K562 (cell line): ENCODE data around the gene MEF2C. TPM values are rescaled to one million over a fixed set of nuclear protein-coding genes. Genes with fewer than 3 reads are reported as not detected.

Experiments
- ATAC-seq: fragments of 200-7000 bp; cut with Tn5 transposase; 3 replicates; pipeline ENCODE4 v1.9.1; 2020; ENCODE audit warnings: moderate library complexity
- BruUV-seq: library from RNA; stranded (reverse); fragments of 400-500 nt; replicated peaks from 2 replicates; lab custom pipeline; 2021; lab: Mats Ljungman, UMichigan
- CTCF ChIA-PET: fragments of 300-600 bp; formaldehyde crosslinking; extraction: SDS; loops from one replicate; lab custom pipeline; 2021; ENCODE audit warnings: low intra/inter-chr PET ratio; lab: Yijun Ruan, JAX
- POLR2A ChIA-PET: fragments of 300-600, 350-650 bp; sonication (Branson Sonifier 250); formaldehyde crosslinking; extraction: SDS; loops from one replicate; lab custom pipeline; 2021; ENCODE audit warnings: antibody characterized with exemption, inconsistent platforms; lab: Yijun Ruan, JAX
- DNase-seq, 4 experiments: peaks; one replicate each; pipeline versions ENCODE4 v3.0.0 to v3.0.0-alpha.2; 2011 to 2018; ENCODE audit warnings: low spot score in 3 of 4, mixed read lengths in 3 of 4; ENCODE audit errors: extremely low read depth in 1 of 4
- FAIRE-seq: peaks from 2 replicates; lab custom pipeline; 2011; peaks lifted over from hg19 to GRCh38; lab: Jason Lieb, UNC
- H2AFZ ChIP-seq: 2 replicates; pipeline ENCODE4 v1.6.0; 2011; ENCODE audit warnings: low read depth, low read length, control low read depth, inconsistent platforms
- H3K27ac ChIP-seq: fragments of 200-600 bp; 3 replicates; pipeline ENCODE4 v1.8.0; 2011; ENCODE audit warnings: low read depth, mild to moderate bottlenecking, control low read depth, inconsistent platforms, low read length, moderate library complexity, mixed read lengths; ENCODE audit errors: extremely low read depth
- H3K27me3 ChIP-seq, 2 experiments: fragments of 300-600 bp in 1 of 2; 2 replicates in 1 of 2; 3 replicates in 1 of 2; pipeline versions ENCODE4 v1.6.0 to v1.8.0; 2011; ENCODE audit warnings: inconsistent platforms in 2 of 2, low read length in 2 of 2, mild to moderate bottlenecking in 1 of 2, mixed read lengths in 1 of 2, moderate library complexity in 1 of 2; ENCODE audit not compliant: control insufficient read depth in 2 of 2, insufficient read depth in 2 of 2
- H3K36me3 ChIP-seq: fragments of 300-600 bp; 3 replicates; pipeline ENCODE4 v1.8.0; 2011; ENCODE audit warnings: mild to moderate bottlenecking, low read length, inconsistent platforms; ENCODE audit not compliant: control insufficient read depth, insufficient read depth
- H3K4me1 ChIP-seq, 2 experiments: fragments of 200-600 bp in 1 of 2; replicated peaks in 1 of 2; 2 replicates in 1 of 2; 3 replicates in 1 of 2; pipeline versions ENCODE4 v1.5.1 to v1.8.0; 2011; ENCODE audit warnings: inconsistent platforms in 2 of 2, low read length in 2 of 2, mild to moderate bottlenecking in 1 of 2, mixed read lengths in 1 of 2, moderate library complexity in 1 of 2; ENCODE audit not compliant: control insufficient read depth in 2 of 2, insufficient read depth in 2 of 2
- H3K4me2 ChIP-seq: 2 replicates; pipeline ENCODE4 v1.6.1; 2011; ENCODE audit warnings: low read length, control low read depth, inconsistent platforms, mixed read lengths; ENCODE audit not compliant: insufficient read depth
- H3K4me3 ChIP-seq: fragments of 200-600 bp; sonication (generic), shearing (Covaris generic); 2 replicates; pipeline ENCODE4 v1.5.1; 2016; ENCODE audit warnings: control low read depth, inconsistent platforms
- H3K79me2 ChIP-seq: fragments of 200-600 bp; 3 replicates; pipeline ENCODE4 v1.8.0; 2011; ENCODE audit warnings: low read length, inconsistent platforms; ENCODE audit not compliant: control insufficient read depth, insufficient read depth
- H3K9ac ChIP-seq, 2 experiments: 2 replicates each; pipeline versions ENCODE4 v1.6.0 to v1.6.1; 2011; ENCODE audit warnings: low read depth in 2 of 2, low read length in 2 of 2, control low read depth in 1 of 2, inconsistent platforms in 1 of 2, mild to moderate bottlenecking in 1 of 2, mixed read lengths in 1 of 2; ENCODE audit not compliant: insufficient read depth in 1 of 2
- H3K9me1 ChIP-seq: one replicate; pipeline ENCODE4 v1.6.0; 2011; ENCODE audit warnings: inconsistent platforms, mild to moderate bottlenecking, low read length, moderate library complexity; ENCODE audit not compliant: control insufficient read depth, insufficient read depth
- H3K9me3 ChIP-seq: replicated peaks from 2 replicates; pipeline ENCODE4 v1.5.1; 2011; ENCODE audit warnings: low read depth, low read length, inconsistent platforms; ENCODE audit not compliant: control insufficient read depth, insufficient read depth
- H4K20me1 ChIP-seq: replicated peaks from 2 replicates; pipeline ENCODE4 v1.6.1; 2011; ENCODE audit warnings: low read length, inconsistent platforms, mixed read lengths; ENCODE audit not compliant: control insufficient read depth, insufficient read depth
- CBX2 ChIP-seq: fragments of 200-600 bp; sonication (generic); IDR thresholded peaks from one replicate; pipeline ENCODE4 v1.6.1; 2012; ENCODE audit warnings: mild to moderate bottlenecking, low read length, inconsistent platforms; ENCODE audit not compliant: insufficient read depth, poor library complexity, severe bottlenecking
- EP400 ChIP-seq: fragments of 450-650 bp; IDR thresholded peaks from 2 replicates; pipeline ENCODE4 v1.6.1; 2017; ENCODE audit warnings: antibody characterized with exemption, mild to moderate bottlenecking, moderate library complexity
- ESRRA ChIP-seq: fragments of 450-650 bp; IDR thresholded peaks from 2 replicates; pipeline ENCODE4 v1.6.1; 2014; ENCODE audit warnings: low read depth, mild to moderate bottlenecking, moderate library complexity, borderline replicate concordance
- FOXJ2 ChIP-seq: fragments of 200-800 bp; sonication (Bioruptor generic); IDR thresholded peaks from 2 replicates; pipeline ENCODE4 v1.6.1; 2016; ENCODE audit warnings: missing genetic modification characterization, missing compliant biosample characterization
- FUS ChIP-seq: fragments of 200-400 bp; formaldehyde crosslinking; optimal IDR thresholded peaks from 2 replicates; pipeline ENCODE3; 2017; ENCODE audit warnings: low read depth, low read length
- NRF1 ChIP-seq, 2 experiments: fragments of 450-650 bp; IDR thresholded peaks in 1 of 2; conservative IDR thresholded peaks in 1 of 2; 2 replicates each; pipeline ENCODE4 v1.6.1; 2014; ENCODE audit warnings: mild to moderate bottlenecking in 2 of 2
- TAF1 ChIP-seq: IDR thresholded peaks from 2 replicates; pipeline ENCODE4 v1.6.1; 2011; ENCODE audit warnings: mild to moderate bottlenecking, low read length, moderate library complexity; ENCODE audit not compliant: insufficient read depth, control insufficient read depth, severe bottlenecking; ENCODE audit errors: extremely low read depth
- WGBS: fragments of 100-300 bp; shearing (Covaris generic); methylation state at CpG from one replicate; pipeline ENCODE4 v1.1.6; 2016; ENCODE audit warnings: low coverage, mixed read lengths; ENCODE audit not compliant: insufficient coverage; ENCODE audit errors: missing lambda C conversion rate; 5-methylcytosine and 5-hydroxymethylcytosine counted together
- in situ Hi-C: fragments of 300-500 bp; cut with MboI; formaldehyde crosslinking; loops from 4 replicates; pipeline ENCODE4 v1.15.0; 2018; ENCODE audit warnings: inconsistent platforms, mixed read lengths
- intact Hi-C: fragments of 100-400 bp; cut with micrococcal nuclease; formaldehyde crosslinking; loops from 2 replicates; pipeline ENCODE4 v1.14.2; 2022
- polyA plus RNA-seq, 8 experiments: library from polyadenylated mRNA; depleted of rRNA in 4 of 8; stranded (reverse) in 5 of 8; unstranded in 3 of 8; fragments of >200 nt; fragmentation: Nextera tagmentation in 2 of 8; fragmentation: Illumina TruSeq in 1 of 8; extraction: Ambion mirVana in 2 of 8; extraction: Trizol in 1 of 8; gene quantifications; 2 replicates each; pipeline versions ENCODE4 v1.2.1 to v1.2.3, GENCODE V29; 2011 to 2014; ENCODE audit warnings: inconsistent platforms in 1 of 8, missing spikeins in 1 of 8
- total RNA-seq, 7 experiments: library from RNA; depleted of rRNA in 6 of 7; stranded (reverse); fragments of >200 nt in 6 of 7; fragmentation: Illumina TruSeq in 2 of 7; extraction: Trizol in 2 of 7; gene quantifications; 2 replicates each; pipeline versions ENCODE4 v1.2.1 to v1.2.3, GENCODE V29; 2011 to 2021; ENCODE audit warnings: low replicate concordance in 1 of 7
- TF ChIP-seq, protein P1 (sequence below): fragments of 250-450 bp; sonication (Bioruptor Pico); IDR thresholded peaks from 2 replicates; pipeline ENCODE4 v1.4.0; 2020; ENCODE audit warnings: mild to moderate bottlenecking, moderate library complexity, borderline replicate concordance
- TF ChIP-seq, protein P2 (sequence below): sonication (generic); formaldehyde crosslinking; IDR thresholded peaks from 2 replicates; pipeline ENCODE4 v1.8.0; 2022; ENCODE audit warnings: mild to moderate bottlenecking, low read depth, missing genetic modification reagents
- TF ChIP-seq, protein P3 (sequence below): fragments of 250-450 bp; sonication (Bioruptor Pico); IDR thresholded peaks from 2 replicates; pipeline ENCODE4 v1.5.0; 2021; ENCODE audit warnings: mild to moderate bottlenecking, moderate library complexity

MEF2C gene
- total and polyA plus RNA-seq, 9 of the 15 experiments (the other 6 are each of a cell fraction or from before 2014, with no cell fraction given) = 25.1 to 67.8 (median 58.3) TPM

DNA sequence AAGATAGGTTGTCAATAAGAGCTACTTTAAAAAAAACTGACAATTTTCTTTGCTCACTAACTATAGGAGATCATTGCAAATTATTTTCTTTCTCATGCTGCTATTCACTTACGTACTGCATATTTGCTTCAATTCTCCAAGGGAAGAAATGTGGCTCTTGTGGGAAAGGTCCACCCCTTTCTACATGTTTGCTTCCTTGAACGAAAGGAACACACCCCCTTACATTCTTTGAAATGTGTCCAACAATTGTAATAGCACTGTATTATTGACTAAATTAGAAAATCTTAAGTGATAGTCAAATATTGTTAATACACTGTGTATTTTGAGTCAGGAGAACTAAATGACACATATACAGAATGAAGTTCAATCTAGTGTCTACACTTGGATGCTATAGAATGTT, 5.2 kb downstream of the MEF2C start:
- H3K9me1 ChIP-seq = no peaks in the 10 kb centered on the region
- no peak overlapping the region for H2AFZ ChIP-seq
- peaks cover 10% of the 10 kb centered on the region; the same call in 2 of the 3 replicates for H3K36me3 ChIP-seq
- TF ChIP-seq, protein P1, sequence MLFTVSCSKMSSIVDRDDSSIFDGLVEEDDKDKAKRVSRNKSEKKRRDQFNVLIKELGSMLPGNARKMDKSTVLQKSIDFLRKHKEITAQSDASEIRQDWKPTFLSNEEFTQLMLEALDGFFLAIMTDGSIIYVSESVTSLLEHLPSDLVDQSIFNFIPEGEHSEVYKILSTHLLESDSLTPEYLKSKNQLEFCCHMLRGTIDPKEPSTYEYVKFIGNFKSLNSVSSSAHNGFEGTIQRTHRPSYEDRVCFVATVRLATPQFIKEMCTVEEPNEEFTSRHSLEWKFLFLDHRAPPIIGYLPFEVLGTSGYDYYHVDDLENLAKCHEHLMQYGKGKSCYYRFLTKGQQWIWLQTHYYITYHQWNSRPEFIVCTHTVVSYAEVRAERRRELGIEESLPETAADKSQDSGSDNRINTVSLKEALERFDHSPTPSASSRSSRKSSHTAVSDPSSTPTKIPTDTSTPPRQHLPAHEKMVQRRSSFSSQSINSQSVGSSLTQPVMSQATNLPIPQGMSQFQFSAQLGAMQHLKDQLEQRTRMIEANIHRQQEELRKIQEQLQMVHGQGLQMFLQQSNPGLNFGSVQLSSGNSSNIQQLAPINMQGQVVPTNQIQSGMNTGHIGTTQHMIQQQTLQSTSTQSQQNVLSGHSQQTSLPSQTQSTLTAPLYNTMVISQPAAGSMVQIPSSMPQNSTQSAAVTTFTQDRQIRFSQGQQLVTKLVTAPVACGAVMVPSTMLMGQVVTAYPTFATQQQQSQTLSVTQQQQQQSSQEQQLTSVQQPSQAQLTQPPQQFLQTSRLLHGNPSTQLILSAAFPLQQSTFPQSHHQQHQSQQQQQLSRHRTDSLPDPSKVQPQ (CRISPR knock-in tag) = no peak
- TF ChIP-seq, protein P2, sequence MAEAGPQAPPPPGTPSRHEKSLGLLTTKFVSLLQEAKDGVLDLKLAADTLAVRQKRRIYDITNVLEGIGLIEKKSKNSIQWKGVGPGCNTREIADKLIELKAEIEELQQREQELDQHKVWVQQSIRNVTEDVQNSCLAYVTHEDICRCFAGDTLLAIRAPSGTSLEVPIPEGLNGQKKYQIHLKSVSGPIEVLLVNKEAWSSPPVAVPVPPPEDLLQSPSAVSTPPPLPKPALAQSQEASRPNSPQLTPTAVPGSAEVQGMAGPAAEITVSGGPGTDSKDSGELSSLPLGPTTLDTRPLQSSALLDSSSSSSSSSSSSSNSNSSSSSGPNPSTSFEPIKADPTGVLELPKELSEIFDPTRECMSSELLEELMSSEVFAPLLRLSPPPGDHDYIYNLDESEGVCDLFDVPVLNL (CRISPR knock-in tag) = no peak
- TF ChIP-seq NRF1 (conservative IDR thresholded peaks at IDR 0.05 in 1 of 2, IDR thresholded peaks at IDR 0.05 in 1 of 2) (no peak), EP400 (no peak), ESRRA (no peak), CBX2 (no peak), TAF1 (no peak), FUS (no peak), FOXJ2 (no peak)
- TF ChIP-seq, protein P3, sequence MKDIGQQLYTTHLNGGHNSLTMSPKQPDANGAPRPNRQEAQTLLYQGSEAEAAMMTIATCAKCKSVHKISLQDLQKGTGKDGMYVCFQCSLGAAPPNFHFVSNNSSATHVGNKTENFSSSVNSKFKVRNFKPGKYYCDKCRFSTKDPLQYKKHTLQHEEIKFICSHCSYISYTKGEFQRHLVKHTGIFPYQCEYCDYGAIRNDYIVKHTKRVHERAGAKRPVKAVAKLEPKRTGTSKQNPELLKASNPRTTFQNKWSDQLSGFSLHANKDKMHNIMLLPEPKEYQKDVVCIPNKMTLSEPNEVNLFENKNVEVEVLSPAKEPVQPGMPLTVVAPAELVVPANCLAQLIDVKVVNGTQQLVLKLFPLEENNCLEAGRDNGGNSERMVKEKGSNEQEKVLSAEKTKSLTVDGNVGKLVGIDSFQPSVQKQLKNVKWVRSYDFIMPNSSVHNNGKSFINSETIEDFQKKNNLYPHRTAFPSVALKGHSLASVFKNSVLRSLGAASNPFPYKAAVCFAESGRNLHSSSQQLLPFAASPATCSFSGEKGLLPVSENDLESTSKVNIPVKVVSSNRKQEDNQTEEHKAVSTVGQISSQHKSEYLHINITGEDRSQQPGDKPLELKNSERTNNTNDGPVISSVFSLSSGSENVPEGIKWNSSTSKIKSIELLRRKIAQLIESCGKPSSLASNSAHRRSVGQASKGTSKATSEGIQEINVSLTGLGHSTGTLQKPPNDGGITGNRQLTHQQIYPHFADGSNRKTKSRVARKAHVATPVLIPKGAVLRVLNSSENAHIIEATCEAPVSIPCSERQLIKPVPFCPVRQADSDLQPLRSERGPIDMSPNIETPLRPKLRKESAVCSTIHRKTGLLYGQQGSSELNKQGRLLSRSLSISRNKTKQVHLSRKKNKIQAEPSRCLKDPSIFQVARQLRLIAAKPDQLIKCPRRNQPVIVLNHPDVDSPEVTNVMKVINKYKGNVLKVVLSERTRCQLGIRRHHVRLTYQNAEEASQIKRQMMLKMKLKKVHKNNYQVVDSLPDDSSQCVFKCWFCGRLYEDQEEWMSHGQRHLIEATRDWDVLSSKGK (CRISPR knock-in tag) = no peak
- CTCF ChIA-PET = no interaction called here
- intact Hi-C loops = no loop called here
- H3K9ac ChIP-seq = no peak overlapping the region
- no peak for ATAC-seq
- no peak overlapping the region for H3K4me2 ChIP-seq
- H3K27me3 ChIP-seq = no peaks in the 10 kb centered on the region
- FAIRE-seq = no peak
- H3K79me2 ChIP-seq = peaks cover 100% of the 10 kb centered on the region
- H3K4me1 ChIP-seq = peaks cover 0 to 2% of the 10 kb centered on the region in 2 experiments; a peak in 1 of 5 replicates
- no peaks in the 10 kb centered on the region for H4K20me1 ChIP-seq
- BruUV-seq = no TSS peak
- H3K4me3 ChIP-seq = no peak overlapping the region
- H3K27ac ChIP-seq = no peak overlapping the region; the same call in 2 of the 3 replicates
- H3K9me3 ChIP-seq = no peaks in the 10 kb centered on the region
- WGBS = 14% methylated on average over 2 of the region's 2 CpGs
- in situ Hi-C loops = no loop called here
- DNase-seq = no peak
- POLR2A ChIA-PET = no interaction called here
